Measurements from ENCODE around the gene KCNQ2. TPM values are rescaled to one million over a fixed set of nuclear protein-coding genes. Genes with fewer than 3 reads are reported as not detected.

The KCNQ2 gene
- total and polyA plus RNA-seq, 10 of the 15 experiments (the other 5 are each of a cell fraction or from before 2014, with no cell fraction given), result 0.06 to 0.49 (median 0.26) TPM; not detected in 7

GRCh38 chr20:63499338-63499969 lies 27.0 kb upstream of the KCNQ2 start:
- Histone ChIP-seq H3K27me3 (replicated peaks in 1 of 2; ENCODE audit: control insufficient read depth in 2 of 2, insufficient read depth in 2 of 2, low read length in 1 of 2) (peaks cover 1 to 4% of the 10 kb centered on the region in 2 experiments; a peak in 3 of 4 replicates), H3K4me2 (ENCODE audit: control insufficient read depth, insufficient read depth) (no peak overlapping the region), H3K9me3 (replicated peaks; ENCODE audit: control insufficient read depth, insufficient read depth, low read length) (no peaks in the 10 kb centered on the region; the same call in 2 of the 3 replicates), H3K4me3 (no peak overlapping the region), H3K4me1 (ENCODE audit: control insufficient read depth, insufficient read depth, low read length) (no peaks in the 10 kb centered on the region), H3K79me2 (ENCODE audit: control insufficient read depth, insufficient read depth, low read length) (no peaks in the 10 kb centered on the region), H3K9ac (ENCODE audit: control insufficient read depth, insufficient read depth, low read length) (no peak overlapping the region), H4K20me1 (ENCODE audit: control insufficient read depth, insufficient read depth) (no peaks in the 10 kb centered on the region), H3K27ac (ENCODE audit: control insufficient read depth, insufficient read depth) (no peak overlapping the region), H3K36me3 (ENCODE audit: control insufficient read depth in 2 of 2, insufficient read depth in 2 of 2, low read length in 1 of 2) (no peaks in the 10 kb centered on the region), H2AFZ (ENCODE audit: control insufficient read depth, low read depth, low read length) (no peak overlapping the region)
- no TSS peak for BruUV-seq (replicated peaks)
- no peak for TF ChIP-seq TCF3 (IDR thresholded peaks at IDR 0.05; ENCODE audit: borderline replicate concordance, insufficient read depth, low read depth, low read length)
- TF ChIP-seq BHLHE40 (IDR thresholded peaks at IDR 0.05; ENCODE audit: borderline replicate concordance in 1 of 2, low read depth in 2 of 2, low read length in 1 of 2), result peak; percentile 53 to 84; a peak in 3 of 4 replicates
- TF ChIP-seq IKZF1 (conservative IDR thresholded peaks at IDR 0.05), result peak; percentile 23; the same call in 1 of the 2 replicates
- peak; percentile 31 for TF ChIP-seq MEF2B (IDR thresholded peaks at IDR 0.05; ENCODE audit: partially characterized antibody, poor library complexity, severe bottlenecking)
- no peak for TF ChIP-seq EED (IDR thresholded peaks at IDR 0.05; ENCODE audit: low read depth)
- ATAC-seq (no peak), FAIRE-seq (no peak), DNase-seq (ENCODE audit: low read depth, low spot score) (no peak)
- POLR2A ChIA-PET, result no interaction called here
- RAD21 ChIA-PET (ENCODE audit: unreplicated experiment), result no interaction called here
- WGBS (ENCODE audit: insufficient coverage, insufficient replicate concordance, low lambda C conversion rate, missing lambda C conversion rate), result 33% methylated on average over 29 of the region's 48 CpGs
- intact Hi-C loops (cut with micrococcal nuclease; ENCODE audit: unreplicated experiment) (no loop called here), in situ Hi-C loops (cut with MboI) (no loop called here)
- CTCF ChIA-PET, result no interaction called here
- SMC1A ChIA-PET (ENCODE audit: uncharacterized antibody, unreplicated experiment), result no interaction called here

DNA sequence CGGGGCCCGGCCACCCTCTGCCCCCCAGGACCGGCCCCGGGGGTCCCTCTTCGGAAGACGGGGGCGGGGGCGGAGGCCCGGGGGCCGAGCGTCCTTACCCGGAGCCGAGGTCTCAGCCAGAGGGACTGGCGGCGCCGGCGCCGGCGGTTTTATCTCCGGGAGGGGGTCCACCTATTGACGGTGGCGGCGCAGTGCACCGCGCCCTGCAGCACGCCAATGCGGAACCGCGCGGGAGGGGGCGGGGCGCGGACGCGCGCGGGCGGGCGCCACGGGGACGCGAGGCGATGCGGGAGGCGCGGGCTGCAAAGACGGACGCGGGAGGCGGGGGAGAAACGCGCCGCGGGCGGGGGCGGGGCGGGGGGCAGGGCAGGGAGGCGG lies 26.5 kb upstream of the KCNQ2 start, which contains the start of gene EEF1A2:
Gene EEF1A2, minus strand, starts transcription at position 124 of the 378 bp plus-strand sequence. CDS start 1,320 bp downstream, outside the sequence.
- RAD21 ChIA-PET (ENCODE audit: unreplicated experiment), result no interaction called here
- intact Hi-C loops (cut with micrococcal nuclease; ENCODE audit: unreplicated experiment), result no loop called here
- H3K79me2 ChIP-seq (ENCODE audit: control insufficient read depth, insufficient read depth, low read length), result no peaks in the 10 kb centered on the region
- SMC1A ChIA-PET (ENCODE audit: uncharacterized antibody, unreplicated experiment), result no interaction called here
- DNase-seq (ENCODE audit: low read depth, low spot score), result no peak
- H2AFZ ChIP-seq (ENCODE audit: control insufficient read depth, low read depth, low read length), result no peak within 1 kb of the TSS
- no peak for ATAC-seq
- no peak within 1 kb of the TSS for H3K9ac ChIP-seq (ENCODE audit: control insufficient read depth, insufficient read depth, low read length)
- H3K27me3 ChIP-seq (replicated peaks in 1 of 2; ENCODE audit: control insufficient read depth in 2 of 2, insufficient read depth in 2 of 2, low read length in 1 of 2), result peaks cover 1 to 4% of the 10 kb centered on the region in 2 experiments; a peak in 3 of 4 replicates
- POLR2A ChIA-PET, result no interaction called here
- no CpG with 5 or more reads among the region's 58 CpGs for WGBS (ENCODE audit: insufficient coverage, insufficient replicate concordance, low lambda C conversion rate, missing lambda C conversion rate)
- H3K4me3 ChIP-seq, result no peak within 1 kb of the TSS
- no peaks in the 10 kb centered on the region for H3K36me3 ChIP-seq (ENCODE audit: control insufficient read depth in 2 of 2, insufficient read depth in 2 of 2, low read length in 1 of 2)
- H4K20me1 ChIP-seq (ENCODE audit: control insufficient read depth, insufficient read depth), result no peaks in the 10 kb centered on the region
- TF ChIP-seq IKZF1 (conservative IDR thresholded peaks at IDR 0.05), result no peak
- peak in 1 of 3 experiments; percentile 6; a peak in 1 of 6 replicates for TF ChIP-seq CTCF (IDR thresholded peaks at IDR 0.05 in 2 of 3, conservative IDR thresholded peaks at IDR 0.05 in 1 of 3; ENCODE audit: control insufficient read depth in 2 of 3, extremely low read depth in 1 of 3, insufficient read depth in 1 of 3, low read depth in 3 of 3, low read length in 3 of 3)
- no peak for FAIRE-seq
- no peak within 1 kb of the TSS for H3K4me2 ChIP-seq (ENCODE audit: control insufficient read depth, insufficient read depth)
- CTCF ChIA-PET, result no interaction called here
- H3K9me3 ChIP-seq (replicated peaks; ENCODE audit: control insufficient read depth, insufficient read depth, low read length), result no peaks in the 10 kb centered on the region; the same call in 2 of the 3 replicates
- in situ Hi-C loops (cut with MboI), result no loop called here
- no peaks in the 10 kb centered on the region for H3K4me1 ChIP-seq (ENCODE audit: control insufficient read depth, insufficient read depth, low read length)
- no TSS peak for BruUV-seq (replicated peaks)
- H3K27ac ChIP-seq (ENCODE audit: control insufficient read depth, insufficient read depth), result no peak within 1 kb of the TSS
